GM18507 (cell line): ENCODE results near the gene CCN6.

Experiments used
- DNase-seq: peaks from one replicate; pipeline ENCODE4 v3.0.0; 2011; ENCODE audit warnings: low read depth; ENCODE audit not compliant: insufficient read length; ENCODE audit errors: extremely low spot score
- FAIRE-seq: peaks from 2 replicates; lab custom pipeline; 2011; peaks lifted over from hg19 to GRCh38; lab: Jason Lieb, UNC

Gene CCN6

DNA sequence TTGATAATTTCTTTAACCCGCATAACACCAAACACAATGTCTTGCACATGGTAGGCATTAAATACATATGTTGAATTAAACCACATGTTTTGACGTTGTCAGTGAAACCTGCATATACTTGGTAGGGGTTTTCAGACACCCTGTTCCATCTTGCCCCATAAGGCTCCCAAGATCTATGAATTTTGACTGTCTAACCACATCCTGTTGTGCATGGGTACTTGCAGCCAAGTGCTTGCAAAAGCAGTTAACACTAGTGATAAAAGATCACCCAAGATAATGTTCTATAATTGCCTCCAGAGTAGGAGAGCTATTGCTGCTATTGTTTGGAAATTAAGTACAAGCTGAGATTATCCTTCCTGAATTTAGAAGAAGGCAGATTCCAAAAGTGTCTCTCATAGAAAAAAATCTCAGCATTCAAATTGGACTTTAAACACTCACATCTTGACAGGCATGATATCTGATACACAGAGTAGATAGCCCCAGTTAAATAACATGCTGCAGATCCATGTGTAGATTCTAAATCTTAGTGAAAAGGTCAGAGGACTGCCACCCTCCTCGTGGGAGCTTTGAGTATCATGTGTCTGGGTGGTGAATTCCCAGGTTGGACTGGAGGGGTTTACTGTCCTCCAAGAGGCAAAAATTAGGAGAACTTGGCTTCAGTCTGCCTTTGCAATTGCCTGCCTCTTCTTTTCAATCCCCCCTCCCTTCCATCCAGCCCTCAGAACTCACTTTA, 25.8 kb upstream of the CCN6 start:
- no peak for FAIRE-seq

DNA sequence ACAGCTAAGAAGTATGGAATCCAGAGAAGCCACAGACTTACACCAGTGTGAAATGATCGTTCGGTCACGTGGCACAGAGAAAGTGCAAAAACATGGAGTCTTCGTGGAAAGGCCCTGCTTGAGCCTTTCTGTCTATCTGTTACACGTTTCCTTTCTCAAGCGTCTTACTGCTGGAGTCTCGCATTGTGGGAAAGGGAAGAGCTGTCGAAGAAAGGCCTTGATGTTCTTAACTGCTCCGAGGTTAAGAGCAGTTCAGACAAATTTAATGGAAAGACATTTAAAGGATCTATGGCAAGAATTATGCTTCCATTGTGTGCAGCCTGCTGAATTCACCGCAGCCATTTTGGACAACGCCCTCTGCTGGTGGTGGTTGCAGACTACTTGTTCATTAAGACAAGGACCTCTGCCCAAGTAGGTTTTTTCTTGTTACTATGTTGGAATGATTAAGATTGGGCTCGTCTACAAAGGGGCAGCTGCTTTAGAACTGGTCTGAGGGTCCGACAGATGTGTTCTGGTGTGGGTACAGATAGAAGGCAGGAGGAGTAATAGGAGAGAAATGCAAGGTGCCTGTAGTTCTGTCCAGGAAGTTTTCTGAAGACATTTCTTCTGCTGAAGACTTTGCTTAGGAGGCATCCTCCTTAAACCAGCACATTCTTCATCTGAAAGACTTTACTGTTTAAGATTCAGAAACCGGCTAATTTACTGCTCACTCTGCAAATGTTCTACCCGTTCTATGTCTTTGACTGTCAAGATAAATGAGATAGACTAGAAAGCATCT, 24.7 kb upstream of the CCN6 start:
- FAIRE-seq, result peak; percentile 70
- DNase-seq, result peak; percentile 17

More for the DNA sequence above, 25.8 kb upstream of the CCN6 start:
- no peak for DNase-seq

DNA sequence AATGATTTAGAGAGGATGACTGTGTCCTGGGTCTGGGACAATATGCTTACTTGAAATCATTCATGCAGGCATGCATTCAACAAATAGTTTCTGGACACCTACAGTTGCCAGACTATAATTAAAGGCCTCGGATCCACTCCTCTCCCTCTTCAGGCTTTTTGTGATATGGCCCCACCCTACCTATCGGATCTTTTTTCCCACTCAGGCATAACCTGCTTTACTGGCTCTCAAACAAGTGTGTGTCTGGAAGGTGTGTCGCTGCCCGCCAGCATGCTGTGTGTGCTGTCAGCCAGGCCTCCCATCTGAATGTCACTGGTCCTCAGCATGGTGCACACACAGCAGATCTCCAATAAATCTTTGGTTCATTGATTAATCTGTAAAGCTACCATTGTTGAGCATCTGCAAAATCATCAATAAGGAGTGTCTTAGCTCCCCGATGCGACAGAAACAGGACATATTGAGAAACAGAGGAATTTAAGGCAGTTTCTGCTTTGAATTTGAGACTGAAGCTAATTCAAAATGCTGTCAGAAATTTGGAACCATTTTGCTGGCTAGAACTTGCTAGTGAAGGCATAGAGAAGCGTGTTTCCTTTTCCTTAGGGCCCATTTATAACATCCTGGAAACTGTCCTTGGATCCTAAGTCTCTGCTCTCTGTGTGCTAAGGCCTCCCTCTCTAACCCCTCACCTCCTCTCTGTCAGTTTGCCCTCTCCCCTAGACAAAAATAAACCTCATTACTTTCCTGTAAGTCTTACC, 23.5 kb upstream of the CCN6 start:
- no peak for FAIRE-seq
- no peak for DNase-seq

DNA sequence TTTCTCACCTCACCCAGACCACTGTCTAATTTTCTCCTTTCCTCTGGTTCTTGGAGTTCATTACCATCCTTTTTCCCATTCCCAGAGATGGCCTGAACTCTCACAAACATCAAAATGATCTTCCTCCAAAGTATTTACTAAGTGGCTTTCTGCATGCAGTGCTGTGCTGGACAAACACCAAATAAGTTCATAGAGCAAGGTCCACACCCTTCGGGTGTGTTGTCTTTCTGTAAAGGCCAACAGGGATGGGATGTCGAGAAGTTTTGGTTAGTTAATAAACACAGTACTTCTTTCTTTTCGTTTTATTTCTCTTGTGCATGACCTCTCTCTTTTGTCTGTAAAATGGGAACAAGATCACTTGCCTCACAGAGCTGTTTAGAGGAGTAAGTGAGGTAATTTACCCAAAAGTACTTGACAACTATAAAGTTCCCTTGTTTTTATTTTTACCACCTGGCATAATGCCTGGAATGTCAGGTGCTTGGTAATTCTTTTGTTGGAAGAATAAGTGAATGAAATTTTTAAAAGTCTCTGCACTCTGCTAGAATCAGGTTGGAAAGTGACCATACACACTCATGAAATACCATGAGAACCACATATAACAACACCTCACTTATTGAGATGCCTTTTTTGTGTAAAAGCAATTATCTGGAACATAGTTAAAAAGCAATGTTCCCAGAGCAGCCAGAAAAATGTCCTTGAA, 22.8 kb upstream of the CCN6 start:
- FAIRE-seq, result no peak
- no peak for DNase-seq

DNA sequence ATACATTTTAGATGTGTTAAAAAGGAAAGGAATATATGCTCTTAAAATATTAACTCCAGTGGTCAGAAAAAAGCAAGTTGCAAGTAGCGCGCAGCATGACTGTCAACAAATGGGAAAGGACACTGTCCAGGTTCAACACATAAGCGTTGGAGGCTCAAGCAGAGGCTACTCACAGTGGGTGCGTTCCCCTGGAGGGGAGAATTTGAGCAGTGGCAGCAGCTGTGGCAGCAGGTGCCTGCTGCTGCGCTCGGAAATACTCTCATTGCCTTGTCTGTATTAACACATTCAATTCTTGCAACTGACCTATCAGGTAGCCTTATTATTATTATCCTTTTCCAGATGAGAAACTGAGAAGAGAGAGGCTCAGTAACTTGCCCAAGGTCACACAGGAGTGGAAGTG, 21.9 kb upstream of the CCN6 start:
- FAIRE-seq (no peak), DNase-seq (no peak)

DNA sequence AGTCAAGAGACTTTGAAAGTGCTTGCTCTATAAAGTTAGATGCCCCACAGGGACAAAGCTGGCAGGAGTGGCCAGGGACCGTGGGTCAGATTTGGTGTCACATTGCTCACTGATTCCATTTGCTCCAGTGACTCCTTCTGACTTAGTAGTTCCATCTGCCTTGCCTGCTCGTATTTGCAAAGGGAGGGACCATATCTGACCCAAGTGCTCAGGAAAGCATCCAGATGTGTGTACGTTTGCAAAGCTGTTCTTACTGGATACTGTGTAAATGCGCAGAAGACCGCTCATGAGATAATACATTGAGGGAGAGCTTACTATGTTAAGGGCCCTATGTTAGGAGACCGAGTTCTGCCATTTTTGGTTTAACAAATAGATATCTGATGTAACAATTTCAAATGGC, 21.2 kb upstream of the CCN6 start:
- FAIRE-seq (no peak), DNase-seq (no peak)

DNA sequence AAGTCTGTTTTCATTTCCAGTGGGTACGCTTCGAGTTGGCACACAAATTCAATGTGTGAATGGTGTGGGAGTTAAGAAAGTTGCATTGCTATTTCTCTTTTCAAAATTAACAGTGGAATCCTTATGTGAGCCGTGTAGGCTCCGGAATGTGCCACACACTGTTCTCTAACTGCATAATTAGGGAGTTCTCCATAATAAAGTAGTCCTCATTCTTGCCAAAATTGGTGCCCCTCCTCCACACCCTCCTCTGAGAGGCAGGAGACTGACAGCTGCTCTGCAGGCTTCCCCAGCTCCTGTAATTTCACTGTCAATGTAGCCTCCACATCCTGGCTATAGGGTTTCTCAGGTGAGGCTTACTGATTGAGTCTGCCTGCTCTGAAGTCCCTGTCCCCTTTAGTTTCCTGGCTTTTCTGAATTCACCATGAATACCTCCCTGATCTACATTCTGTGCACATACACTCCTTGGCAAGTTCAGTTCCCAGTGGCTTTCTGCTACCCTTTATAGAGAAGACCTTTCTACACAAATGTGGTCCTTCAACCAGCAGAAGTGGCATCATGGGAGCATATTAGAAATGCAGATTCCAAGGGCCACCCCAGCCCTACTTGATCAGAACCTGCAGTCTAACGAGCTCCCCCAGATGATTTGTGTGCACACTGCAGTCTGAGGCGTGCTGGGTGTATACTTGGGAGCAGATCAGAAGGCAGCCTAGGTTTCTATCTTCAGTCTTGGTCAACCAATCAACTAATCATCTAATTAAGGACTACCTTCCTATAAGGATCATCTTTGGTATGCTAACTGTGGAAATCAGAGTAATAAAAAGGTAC, 19.9 kb upstream of the CCN6 start:
- DNase-seq, result no peak
- FAIRE-seq, result no peak

DNA sequence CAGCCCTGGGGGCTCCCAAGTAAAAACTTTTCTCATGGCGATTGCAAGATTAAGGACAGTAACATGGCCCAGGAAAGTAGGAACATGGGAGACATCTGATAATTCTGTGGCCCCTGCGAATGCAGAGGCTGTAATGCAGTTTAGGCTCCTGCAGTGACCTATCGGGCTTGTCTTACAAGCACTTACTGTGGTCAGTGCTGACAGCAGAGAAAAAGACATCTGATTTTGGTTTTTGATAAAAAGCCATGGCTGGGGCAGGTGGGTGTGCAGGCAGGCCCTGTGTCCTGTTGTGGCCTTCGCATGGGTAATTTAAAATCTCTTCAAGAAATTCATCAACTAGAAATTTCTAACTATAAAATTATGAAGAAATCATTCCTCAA, 19.3 kb upstream of the CCN6 start:
- DNase-seq (no peak), FAIRE-seq (no peak)

DNA sequence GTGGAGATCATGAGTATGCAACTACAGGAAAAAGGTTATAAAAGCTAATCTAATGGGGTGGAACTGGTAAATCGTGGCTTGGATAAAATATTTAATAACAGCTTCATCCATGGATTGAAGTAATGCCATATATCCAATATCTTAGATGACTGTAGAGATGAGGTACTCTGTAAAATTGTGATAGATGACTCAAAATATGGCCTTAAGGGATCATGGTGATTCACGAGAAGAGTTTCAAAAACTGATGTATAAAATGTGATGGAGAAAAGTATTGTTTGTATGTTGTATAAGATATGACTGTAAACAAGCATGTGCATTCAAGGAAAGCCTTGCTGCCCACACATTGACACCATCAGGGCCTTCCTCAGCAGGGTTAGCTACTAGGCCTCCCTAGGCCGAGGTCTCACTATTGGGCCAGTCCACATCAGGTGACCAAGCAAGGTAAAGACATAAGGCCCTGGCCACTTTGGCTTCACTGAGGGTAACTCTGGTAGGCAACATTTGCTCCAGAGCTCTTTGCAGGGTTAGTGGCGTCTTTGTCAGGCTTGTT, 17.7 kb upstream of the CCN6 start:
- no peak for FAIRE-seq

DNA sequence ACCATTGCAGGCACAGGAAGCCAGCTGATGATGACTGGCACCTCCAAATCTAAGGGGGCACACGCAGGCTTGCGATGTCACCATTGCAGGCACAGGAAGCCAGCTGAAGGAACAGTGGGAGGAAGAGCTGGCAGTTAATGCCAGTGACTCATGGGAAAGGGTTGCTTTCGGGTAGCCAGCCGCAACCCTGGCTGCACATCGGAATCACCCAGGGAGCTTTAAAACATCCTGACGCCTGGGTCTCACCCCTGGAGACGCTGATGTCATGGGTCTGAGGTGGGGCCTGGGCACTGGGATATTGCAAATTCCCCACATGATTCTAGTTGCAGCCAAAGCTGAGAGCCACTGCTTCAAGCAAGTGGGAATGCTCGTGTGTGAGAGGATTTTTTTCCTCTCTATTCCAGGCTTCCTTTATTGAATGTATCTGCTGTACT, 16.1 kb upstream of the CCN6 start:
- DNase-seq (no peak), FAIRE-seq (no peak)

More for the DNA sequence above, 17.7 kb upstream of the CCN6 start:
- DNase-seq, result no peak

DNA sequence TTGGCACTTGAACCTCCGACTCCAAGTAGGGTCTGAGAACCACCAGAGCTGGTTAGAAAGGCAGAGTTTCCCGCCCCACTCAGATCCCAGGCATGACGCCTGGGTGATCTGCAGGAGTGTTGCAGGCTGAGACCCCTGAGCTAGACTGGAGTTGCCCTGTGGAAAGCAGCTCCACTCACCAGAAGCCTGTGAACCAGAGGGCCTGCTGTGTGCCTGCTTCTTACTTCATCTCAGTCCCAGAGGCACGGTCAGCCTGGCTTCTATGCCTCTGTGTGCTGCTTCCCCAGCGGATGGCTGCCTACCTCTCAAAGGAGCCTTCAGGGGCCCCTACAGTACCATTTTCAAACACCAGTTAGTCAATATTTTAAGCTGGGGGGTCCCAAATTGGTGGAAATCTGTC, 15.6 kb upstream of the CCN6 start:
- DNase-seq (no peak), FAIRE-seq (no peak)

DNA sequence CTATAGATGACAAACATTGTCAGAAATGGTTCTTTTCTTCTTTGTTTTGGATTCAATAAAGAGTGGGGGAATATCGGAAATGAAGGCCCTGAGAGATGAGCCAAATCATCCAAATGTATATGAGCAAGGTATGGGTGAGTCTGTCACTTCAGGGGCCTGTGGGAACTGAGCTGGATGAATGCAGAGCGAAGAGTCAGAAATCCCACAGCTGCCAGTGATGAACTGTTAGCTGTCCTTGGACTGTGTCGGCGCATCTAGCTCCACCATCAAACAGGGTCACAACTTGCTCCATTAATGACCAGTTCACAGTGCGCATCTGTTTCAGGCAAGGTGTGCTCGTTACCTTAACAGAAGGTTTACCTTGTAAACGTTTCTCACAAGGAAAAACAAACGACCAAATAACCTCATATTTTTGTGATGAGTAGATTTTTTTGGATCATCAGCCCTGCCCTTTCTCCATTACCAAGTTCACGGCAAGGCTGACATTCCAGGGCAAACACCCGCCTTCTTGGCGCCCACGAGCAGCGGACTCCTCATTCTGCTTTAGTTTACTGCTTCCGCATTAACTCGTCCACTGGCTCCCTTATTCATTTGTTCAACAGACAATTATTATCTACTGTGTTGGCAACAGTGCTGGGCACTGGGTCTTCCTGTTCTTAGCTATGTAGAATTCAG, 15.0 kb upstream of the CCN6 start:
- no peak for FAIRE-seq
- DNase-seq, result no peak

DNA sequence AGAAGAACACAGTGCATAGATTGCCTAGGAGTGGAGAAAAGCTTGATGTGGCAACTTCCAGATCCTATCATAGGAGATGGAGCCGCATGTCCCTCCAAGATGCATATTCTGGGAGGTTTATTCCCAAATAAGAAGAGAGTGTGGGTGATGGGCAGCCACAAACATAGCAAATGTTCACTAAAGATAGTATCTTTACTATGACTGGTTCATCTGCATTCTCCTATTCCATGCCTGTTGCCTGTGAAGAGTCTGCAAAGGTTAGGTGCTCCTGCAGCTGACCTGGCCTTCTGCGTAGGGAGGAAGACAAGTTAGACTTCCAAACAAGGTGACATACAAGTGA, 14.5 kb upstream of the CCN6 start:
- DNase-seq (no peak), FAIRE-seq (no peak)

DNA sequence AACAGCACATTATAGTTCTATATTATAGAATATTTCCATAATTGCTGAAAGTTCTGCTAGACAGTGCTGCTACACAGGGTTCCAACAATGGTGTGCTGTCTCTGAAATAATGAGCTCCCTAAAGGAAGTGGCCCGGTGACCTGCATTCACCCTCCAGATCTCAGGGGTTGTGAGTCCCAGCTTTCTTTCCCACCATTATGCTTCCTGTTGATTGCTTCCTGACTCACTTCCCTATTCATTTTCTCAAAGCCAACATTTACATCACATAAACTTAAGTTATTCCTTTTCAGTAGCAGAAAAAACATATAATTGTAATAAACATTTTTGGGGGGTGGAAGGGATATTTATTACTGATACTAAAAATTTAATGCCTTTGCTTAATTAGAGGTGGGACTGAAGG, 12.9 kb upstream of the CCN6 start:
- FAIRE-seq (no peak), DNase-seq (no peak)

DNA sequence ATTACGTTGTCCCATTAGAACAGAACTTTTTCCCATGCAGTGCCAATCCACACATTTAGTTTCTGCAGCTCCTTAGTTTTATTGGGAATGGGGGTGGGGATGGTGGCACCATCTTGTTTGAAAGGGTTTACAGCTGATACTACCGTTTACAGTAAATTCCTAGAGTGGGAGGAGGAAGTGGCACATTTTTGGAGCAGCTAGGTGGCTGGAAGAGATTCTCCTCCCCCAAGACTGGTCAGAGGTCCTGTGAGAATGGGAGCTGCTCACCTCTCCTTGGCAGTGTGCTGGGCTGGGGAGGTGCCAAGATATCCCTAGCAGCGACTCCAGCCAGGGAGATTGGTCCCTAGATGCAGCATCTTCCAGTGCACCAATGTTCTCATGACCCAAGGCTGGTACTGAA, 12.4 kb upstream of the CCN6 start:
- DNase-seq (no peak), FAIRE-seq (no peak)

DNA sequence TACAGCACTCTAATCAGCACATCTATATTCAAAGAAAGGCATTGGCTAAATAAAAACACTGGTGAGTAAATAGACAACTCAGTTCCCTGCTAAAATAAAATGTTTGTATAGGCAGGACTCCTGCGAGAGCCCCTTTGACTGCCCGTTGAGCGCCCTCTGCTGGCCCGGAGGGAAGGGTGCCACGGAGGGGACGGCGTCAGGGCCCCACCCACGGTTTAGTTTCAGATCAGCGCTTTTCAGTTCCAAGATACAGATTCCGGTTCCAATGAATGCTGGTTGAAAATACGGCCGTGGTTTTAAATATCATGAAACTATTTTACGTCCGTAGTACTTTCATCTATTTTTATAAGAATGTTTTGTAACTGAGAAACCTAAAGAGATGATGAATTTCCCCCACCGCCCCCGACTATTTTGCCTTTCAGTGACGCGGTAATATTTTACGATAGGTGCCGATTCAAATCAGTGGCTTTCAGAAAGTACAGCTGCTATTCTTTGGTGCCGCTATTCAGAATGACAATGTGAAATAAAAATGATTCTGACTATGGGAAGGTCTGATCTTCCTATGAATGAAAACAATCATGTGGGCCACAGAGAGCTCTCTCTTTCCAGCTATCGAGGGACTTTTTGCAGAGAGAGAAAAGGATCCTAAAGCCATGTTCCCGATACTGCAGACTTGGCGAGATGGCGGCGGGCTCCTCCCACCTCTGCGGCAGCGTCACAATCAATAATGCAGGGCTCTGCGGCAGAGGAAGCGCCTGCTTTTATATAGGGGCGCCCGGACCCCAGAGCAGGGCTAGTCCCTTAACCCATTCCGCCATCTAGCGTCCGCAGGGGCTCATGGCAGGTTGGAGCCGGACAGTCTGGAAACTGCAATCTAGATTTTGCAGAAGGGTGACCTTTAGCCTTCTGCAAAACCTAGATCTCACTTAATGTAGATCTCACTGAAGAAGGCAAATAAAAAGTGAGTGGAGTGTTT, 10.6 kb upstream of the CCN6 start:
- DNase-seq (peak; percentile 73), FAIRE-seq (peak; percentile 88)

DNA sequence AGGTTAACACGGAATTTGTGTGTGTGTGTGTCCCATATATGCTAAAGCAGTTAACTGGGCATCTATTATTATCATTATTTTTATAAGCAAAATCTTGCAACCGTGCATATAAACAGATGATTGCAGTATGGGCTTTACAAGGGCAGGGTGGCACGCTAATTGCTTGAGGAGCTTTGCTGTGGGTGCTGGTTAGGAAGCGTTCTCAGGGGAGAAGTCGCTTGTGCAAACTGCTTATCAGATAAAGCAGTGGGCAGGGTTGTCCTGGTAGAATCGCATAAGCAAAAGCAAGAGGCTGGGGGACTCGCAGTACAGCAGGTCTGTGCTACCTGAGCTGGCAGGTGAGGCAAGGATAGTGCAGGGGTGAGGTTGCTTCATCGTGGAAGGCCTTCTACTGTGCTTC, 9.7 kb upstream of the CCN6 start:
- no peak for DNase-seq
- no peak for FAIRE-seq
